OCI-LY1 (cell line): ENCODE measurements around the gene FAM89B.

ENCODE experiments used
- EZH2 ChIP-seq: fragments of 200-600 bp; sonication (generic), shearing (Covaris generic); IDR thresholded peaks from 2 replicates; pipeline ENCODE4 v1.8.0; 2017; ENCODE audit warnings: borderline replicate concordance, mixed run types, mild to moderate bottlenecking, antibody characterized with exemption, low read length, moderate library complexity, mixed read lengths
- TF ChIP-seq, protein P1 (sequence below): fragments of 200-600 bp; sonication (generic), shearing (Covaris generic); IDR thresholded peaks from 2 replicates; pipeline ENCODE4 v1.5.1; 2017; ENCODE audit warnings: mild to moderate bottlenecking, antibody characterized with exemption, low read length, moderate library complexity, mixed read lengths

DNA sequence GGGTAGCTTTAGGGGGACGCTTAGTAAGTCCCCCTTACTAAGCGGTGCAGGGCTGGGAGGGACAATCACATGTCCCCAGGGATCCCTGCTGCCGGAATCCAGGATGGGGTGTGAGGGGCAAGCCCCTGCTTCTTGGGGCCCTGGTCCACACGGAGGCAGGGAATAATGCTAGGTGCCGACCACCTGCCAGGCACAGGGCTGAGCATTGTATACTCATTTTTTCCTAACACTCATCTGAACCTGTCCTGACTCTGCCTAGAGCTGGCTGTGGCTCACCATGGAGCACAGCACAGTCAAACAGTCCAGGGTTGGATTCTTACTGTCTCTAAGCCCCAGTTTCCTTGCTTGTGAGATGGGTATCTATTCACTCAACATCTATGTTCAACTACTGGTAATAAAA is 12.8 kb upstream of the FAM89B start:
- TF ChIP-seq, protein P1, sequence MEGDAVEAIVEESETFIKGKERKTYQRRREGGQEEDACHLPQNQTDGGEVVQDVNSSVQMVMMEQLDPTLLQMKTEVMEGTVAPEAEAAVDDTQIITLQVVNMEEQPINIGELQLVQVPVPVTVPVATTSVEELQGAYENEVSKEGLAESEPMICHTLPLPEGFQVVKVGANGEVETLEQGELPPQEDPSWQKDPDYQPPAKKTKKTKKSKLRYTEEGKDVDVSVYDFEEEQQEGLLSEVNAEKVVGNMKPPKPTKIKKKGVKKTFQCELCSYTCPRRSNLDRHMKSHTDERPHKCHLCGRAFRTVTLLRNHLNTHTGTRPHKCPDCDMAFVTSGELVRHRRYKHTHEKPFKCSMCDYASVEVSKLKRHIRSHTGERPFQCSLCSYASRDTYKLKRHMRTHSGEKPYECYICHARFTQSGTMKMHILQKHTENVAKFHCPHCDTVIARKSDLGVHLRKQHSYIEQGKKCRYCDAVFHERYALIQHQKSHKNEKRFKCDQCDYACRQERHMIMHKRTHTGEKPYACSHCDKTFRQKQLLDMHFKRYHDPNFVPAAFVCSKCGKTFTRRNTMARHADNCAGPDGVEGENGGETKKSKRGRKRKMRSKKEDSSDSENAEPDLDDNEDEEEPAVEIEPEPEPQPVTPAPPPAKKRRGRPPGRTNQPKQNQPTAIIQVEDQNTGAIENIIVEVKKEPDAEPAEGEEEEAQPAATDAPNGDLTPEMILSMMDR = no peak
- TF ChIP-seq EZH2 = no peak
